ENCODE results near the gene PES1.

DNA sequence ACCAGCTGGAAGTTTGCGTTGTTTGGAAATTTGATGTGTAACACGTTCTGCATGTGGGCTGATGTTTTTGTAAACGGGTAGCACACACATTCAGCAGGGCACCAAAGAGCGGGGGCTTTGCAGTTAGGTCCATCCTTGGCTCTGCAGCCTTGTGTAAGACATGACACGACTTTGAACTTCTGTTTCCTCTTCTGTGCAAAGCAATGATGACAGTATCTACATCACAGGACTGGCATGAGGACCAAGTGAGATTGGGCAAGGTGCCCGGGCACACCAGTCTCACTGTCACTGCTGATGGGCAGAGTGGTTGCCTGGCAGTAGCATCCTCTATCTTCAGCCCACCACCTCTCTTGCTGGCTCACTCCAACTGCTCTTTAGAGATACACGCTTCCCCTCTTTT lies 18.6 kb upstream of the PES1 start:
- peak in 1 of 2 donors; percentile 52 for TF ChIP-seq POLR2AphosphoS5 (IDR thresholded peaks at IDR 0.05)
- TF ChIP-seq, protein P1, sequence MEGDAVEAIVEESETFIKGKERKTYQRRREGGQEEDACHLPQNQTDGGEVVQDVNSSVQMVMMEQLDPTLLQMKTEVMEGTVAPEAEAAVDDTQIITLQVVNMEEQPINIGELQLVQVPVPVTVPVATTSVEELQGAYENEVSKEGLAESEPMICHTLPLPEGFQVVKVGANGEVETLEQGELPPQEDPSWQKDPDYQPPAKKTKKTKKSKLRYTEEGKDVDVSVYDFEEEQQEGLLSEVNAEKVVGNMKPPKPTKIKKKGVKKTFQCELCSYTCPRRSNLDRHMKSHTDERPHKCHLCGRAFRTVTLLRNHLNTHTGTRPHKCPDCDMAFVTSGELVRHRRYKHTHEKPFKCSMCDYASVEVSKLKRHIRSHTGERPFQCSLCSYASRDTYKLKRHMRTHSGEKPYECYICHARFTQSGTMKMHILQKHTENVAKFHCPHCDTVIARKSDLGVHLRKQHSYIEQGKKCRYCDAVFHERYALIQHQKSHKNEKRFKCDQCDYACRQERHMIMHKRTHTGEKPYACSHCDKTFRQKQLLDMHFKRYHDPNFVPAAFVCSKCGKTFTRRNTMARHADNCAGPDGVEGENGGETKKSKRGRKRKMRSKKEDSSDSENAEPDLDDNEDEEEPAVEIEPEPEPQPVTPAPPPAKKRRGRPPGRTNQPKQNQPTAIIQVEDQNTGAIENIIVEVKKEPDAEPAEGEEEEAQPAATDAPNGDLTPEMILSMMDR (IDR thresholded peaks at IDR 0.05), result no peak
- TF ChIP-seq EP300 (IDR thresholded peaks at IDR 0.05), result peak in 2 of 4 donors; percentile 36 to 45
